K562 (cell line): ENCODE results near the gene PRODH. TPM values are rescaled to one million over a fixed set of nuclear protein-coding genes. Genes with fewer than 3 reads are reported as not detected.

Source experiments
- ATAC-seq: fragments of 200-7000 bp; cut with Tn5 transposase; 3 replicates; pipeline ENCODE4 v1.9.1; 2020; ENCODE audit warnings: moderate library complexity
- BruUV-seq: library from RNA; stranded (reverse); fragments of 400-500 nt; replicated peaks from 2 replicates; lab custom pipeline; 2021; lab: Mats Ljungman, UMichigan
- CTCF ChIA-PET: fragments of 300-600 bp; formaldehyde crosslinking; extraction: SDS; loops from one replicate; lab custom pipeline; 2021; ENCODE audit warnings: low intra/inter-chr PET ratio; lab: Yijun Ruan, JAX
- POLR2A ChIA-PET: fragments of 300-600, 350-650 bp; sonication (Branson Sonifier 250); formaldehyde crosslinking; extraction: SDS; loops from one replicate; lab custom pipeline; 2021; ENCODE audit warnings: antibody characterized with exemption, inconsistent platforms; lab: Yijun Ruan, JAX
- DNase-seq, 4 experiments: peaks; one replicate each; pipeline versions ENCODE4 v3.0.0 to v3.0.0-alpha.2; 2011 to 2018; ENCODE audit warnings: low spot score in 3 of 4, mixed read lengths in 3 of 4; ENCODE audit errors: extremely low read depth in 1 of 4
- FAIRE-seq: peaks from 2 replicates; lab custom pipeline; 2011; peaks lifted over from hg19 to GRCh38; lab: Jason Lieb, UNC
- H2AFZ ChIP-seq: 2 replicates; pipeline ENCODE4 v1.6.0; 2011; ENCODE audit warnings: low read depth, low read length, control low read depth, inconsistent platforms
- H3K27ac ChIP-seq: fragments of 200-600 bp; 3 replicates; pipeline ENCODE4 v1.8.0; 2011; ENCODE audit warnings: low read depth, mild to moderate bottlenecking, control low read depth, inconsistent platforms, low read length, moderate library complexity, mixed read lengths; ENCODE audit errors: extremely low read depth
- H3K27me3 ChIP-seq, 2 experiments: fragments of 300-600 bp in 1 of 2; 2 replicates in 1 of 2; 3 replicates in 1 of 2; pipeline versions ENCODE4 v1.6.0 to v1.8.0; 2011; ENCODE audit warnings: inconsistent platforms in 2 of 2, low read length in 2 of 2, mild to moderate bottlenecking in 1 of 2, mixed read lengths in 1 of 2, moderate library complexity in 1 of 2; ENCODE audit not compliant: control insufficient read depth in 2 of 2, insufficient read depth in 2 of 2
- H3K36me3 ChIP-seq: fragments of 300-600 bp; 3 replicates; pipeline ENCODE4 v1.8.0; 2011; ENCODE audit warnings: mild to moderate bottlenecking, low read length, inconsistent platforms; ENCODE audit not compliant: control insufficient read depth, insufficient read depth
- H3K4me1 ChIP-seq, 2 experiments: fragments of 200-600 bp in 1 of 2; replicated peaks in 1 of 2; 2 replicates in 1 of 2; 3 replicates in 1 of 2; pipeline versions ENCODE4 v1.5.1 to v1.8.0; 2011; ENCODE audit warnings: inconsistent platforms in 2 of 2, low read length in 2 of 2, mild to moderate bottlenecking in 1 of 2, mixed read lengths in 1 of 2, moderate library complexity in 1 of 2; ENCODE audit not compliant: control insufficient read depth in 2 of 2, insufficient read depth in 2 of 2
- H3K4me2 ChIP-seq: 2 replicates; pipeline ENCODE4 v1.6.1; 2011; ENCODE audit warnings: low read length, control low read depth, inconsistent platforms, mixed read lengths; ENCODE audit not compliant: insufficient read depth
- H3K4me3 ChIP-seq: fragments of 200-600 bp; sonication (generic), shearing (Covaris generic); 2 replicates; pipeline ENCODE4 v1.5.1; 2016; ENCODE audit warnings: control low read depth, inconsistent platforms
- H3K79me2 ChIP-seq: fragments of 200-600 bp; 3 replicates; pipeline ENCODE4 v1.8.0; 2011; ENCODE audit warnings: low read length, inconsistent platforms; ENCODE audit not compliant: control insufficient read depth, insufficient read depth
- H3K9ac ChIP-seq, 2 experiments: 2 replicates each; pipeline versions ENCODE4 v1.6.0 to v1.6.1; 2011; ENCODE audit warnings: low read depth in 2 of 2, low read length in 2 of 2, control low read depth in 1 of 2, inconsistent platforms in 1 of 2, mild to moderate bottlenecking in 1 of 2, mixed read lengths in 1 of 2; ENCODE audit not compliant: insufficient read depth in 1 of 2
- H3K9me1 ChIP-seq: one replicate; pipeline ENCODE4 v1.6.0; 2011; ENCODE audit warnings: inconsistent platforms, mild to moderate bottlenecking, low read length, moderate library complexity; ENCODE audit not compliant: control insufficient read depth, insufficient read depth
- H3K9me3 ChIP-seq: replicated peaks from 2 replicates; pipeline ENCODE4 v1.5.1; 2011; ENCODE audit warnings: low read depth, low read length, inconsistent platforms; ENCODE audit not compliant: control insufficient read depth, insufficient read depth
- H4K20me1 ChIP-seq: replicated peaks from 2 replicates; pipeline ENCODE4 v1.6.1; 2011; ENCODE audit warnings: low read length, inconsistent platforms, mixed read lengths; ENCODE audit not compliant: control insufficient read depth, insufficient read depth
- BRD4 ChIP-seq: fragments of 200-600 bp; sonication (generic); IDR thresholded peaks from 2 replicates; pipeline ENCODE4 v1.6.1; 2017; ENCODE audit warnings: inconsistent platforms
- CBX8 ChIP-seq: fragments of 200-600 bp; sonication (generic); IDR thresholded peaks from 2 replicates; pipeline ENCODE4 v1.6.1; 2012; ENCODE audit warnings: borderline replicate concordance, mixed run types, low read depth, mild to moderate bottlenecking, moderate library complexity, mixed read lengths, low read length, control low read depth, inconsistent platforms; ENCODE audit not compliant: poor library complexity, severe bottlenecking; ENCODE audit errors: extremely low read depth
- CHD4 ChIP-seq: fragments of 200-600 bp; sonication (generic); IDR thresholded peaks from 3 replicates; pipeline ENCODE4 v1.6.1; 2012; ENCODE audit warnings: low read depth, mild to moderate bottlenecking, mixed read lengths, low read length, inconsistent platforms; ENCODE audit not compliant: insufficient read depth, insufficient replicate concordance, poor library complexity, severe bottlenecking
- ERF ChIP-seq: fragments of 450-650 bp; formaldehyde crosslinking; IDR thresholded peaks from 2 replicates; pipeline ENCODE4 v1.4.0; 2020; ENCODE audit warnings: mild to moderate bottlenecking, mixed read lengths
- GTF2A2 ChIP-seq: IDR thresholded peaks from 2 replicates; pipeline ENCODE4 v1.6.1; 2016; ENCODE audit warnings: mild to moderate bottlenecking, missing genetic modification characterization, missing compliant biosample characterization
- HDAC8 ChIP-seq: fragments of 450-650 bp; IDR thresholded peaks from 2 replicates; pipeline ENCODE4 v1.6.1; 2016; ENCODE audit warnings: mild to moderate bottlenecking, missing genetic modification characterization, moderate library complexity, missing compliant biosample characterization
- JUNB ChIP-seq: fragments of 450-650 bp; formaldehyde crosslinking; conservative IDR thresholded peaks from 2 replicates; pipeline ENCODE4 v1.4.0; 2020; ENCODE audit warnings: mild to moderate bottlenecking
- MAFG ChIP-seq: fragments of 450-650 bp; conservative IDR thresholded peaks from 2 replicates; pipeline ENCODE4 v1.6.1; 2016; ENCODE audit warnings: missing genetic modification characterization, missing compliant biosample characterization
- MBD2 ChIP-seq: sonication (generic); IDR thresholded peaks from 2 replicates; pipeline ENCODE4 v1.6.1; 2016; ENCODE audit warnings: low read depth, borderline replicate concordance
- MCM7 ChIP-seq, 2 experiments: fragments of 450-650 bp; IDR thresholded peaks; 2 replicates each; pipeline ENCODE4 v1.6.1; 2016 to 2018
- NR0B1 ChIP-seq: fragments of 450-650 bp; IDR thresholded peaks from one replicate; pipeline ENCODE4 v1.6.1; 2018; ENCODE audit warnings: mild to moderate bottlenecking, moderate library complexity; ENCODE audit not compliant: partially characterized antibody
- NR4A1 ChIP-seq, 2 experiments: fragments of 250-450 bp in 1 of 2; fragments of 450-650 bp in 1 of 2; sonication (Bioruptor Pico) in 1 of 2; IDR thresholded peaks; 2 replicates each; pipeline versions ENCODE4 v1.4.0 to v1.6.1; 2016 to 2020; ENCODE audit warnings: mild to moderate bottlenecking in 2 of 2, missing compliant biosample characterization in 1 of 2, missing genetic modification characterization in 1 of 2, moderate library complexity in 1 of 2
- RFX7 ChIP-seq: fragments of 250-450 bp; sonication (Bioruptor Pico); IDR thresholded peaks from 2 replicates; pipeline ENCODE4 v1.5.1; 2021; ENCODE audit warnings: mild to moderate bottlenecking
- TSC22D4 ChIP-seq: fragments of 450-650 bp; IDR thresholded peaks from 2 replicates; pipeline ENCODE4 v1.6.1; 2016; ENCODE audit warnings: missing genetic modification characterization, missing biosample characterization, control low read depth
- USF1 ChIP-seq: sonication (generic); formaldehyde crosslinking; IDR thresholded peaks from 2 replicates; pipeline ENCODE4 v1.9.0; 2022; ENCODE audit warnings: mild to moderate bottlenecking, missing genetic modification reagents
- ZBTB1 ChIP-seq: sonication (generic); formaldehyde crosslinking; IDR thresholded peaks from 2 replicates; pipeline ENCODE4 v1.8.1; 2023; ENCODE audit warnings: missing genetic modification reagents, low read depth, mild to moderate bottlenecking, borderline replicate concordance
- ZFP30 ChIP-seq: fragments of 250-450 bp; sonication (Bioruptor Pico); IDR thresholded peaks from 2 replicates; pipeline ENCODE4 v1.8.0; 2022; ENCODE audit warnings: moderate library complexity, mild to moderate bottlenecking, inconsistent platforms, borderline replicate concordance
- ZNF324 ChIP-seq: fragments of 250-450 bp; sonication (Bioruptor Pico); IDR thresholded peaks from 2 replicates; pipeline ENCODE4 v1.4.0; 2020; ENCODE audit warnings: mild to moderate bottlenecking
- WGBS: fragments of 100-300 bp; shearing (Covaris generic); methylation state at CpG from one replicate; pipeline ENCODE4 v1.1.6; 2016; ENCODE audit warnings: low coverage, mixed read lengths; ENCODE audit not compliant: insufficient coverage; ENCODE audit errors: missing lambda C conversion rate; 5-methylcytosine and 5-hydroxymethylcytosine counted together
- in situ Hi-C: fragments of 300-500 bp; cut with MboI; formaldehyde crosslinking; loops from 4 replicates; pipeline ENCODE4 v1.15.0; 2018; ENCODE audit warnings: inconsistent platforms, mixed read lengths
- intact Hi-C: fragments of 100-400 bp; cut with micrococcal nuclease; formaldehyde crosslinking; loops from 2 replicates; pipeline ENCODE4 v1.14.2; 2022
- polyA plus RNA-seq, 8 experiments: library from polyadenylated mRNA; depleted of rRNA in 4 of 8; stranded (reverse) in 5 of 8; unstranded in 3 of 8; fragments of >200 nt; fragmentation: Nextera tagmentation in 2 of 8; fragmentation: Illumina TruSeq in 1 of 8; extraction: Ambion mirVana in 2 of 8; extraction: Trizol in 1 of 8; gene quantifications; 2 replicates each; pipeline versions ENCODE4 v1.2.1 to v1.2.3, GENCODE V29; 2011 to 2014; ENCODE audit warnings: inconsistent platforms in 1 of 8, missing spikeins in 1 of 8
- total RNA-seq, 7 experiments: library from RNA; depleted of rRNA in 6 of 7; stranded (reverse); fragments of >200 nt in 6 of 7; fragmentation: Illumina TruSeq in 2 of 7; extraction: Trizol in 2 of 7; gene quantifications; 2 replicates each; pipeline versions ENCODE4 v1.2.1 to v1.2.3, GENCODE V29; 2011 to 2021; ENCODE audit warnings: low replicate concordance in 1 of 7

The PRODH gene
- total and polyA plus RNA-seq, 9 of the 15 experiments (the other 6 are each of a cell fraction or from before 2014, with no cell fraction given), result 0.07 to 0.11 TPM; not detected in 7

- CTCF ChIA-PET, result no interaction called here
- ATAC-seq, result no peak
- no peak for TF ChIP-seq CBX8
- no peak for TF ChIP-seq NR0B1
- TF ChIP-seq ZBTB1, result 0 out of 2 replicates have a peak, but pooled peaks have one; percentile 33
- TF ChIP-seq USF1, result peak; percentile 46; the same call in 1 of the 2 replicates
- no peak for TF ChIP-seq ZFP30 (CRISPR knock-in tag)
- no peak for TF ChIP-seq ERF
- no peak for TF ChIP-seq MAFG
- no peak for TF ChIP-seq ZNF324 (CRISPR knock-in tag)
- TF ChIP-seq CHD4, result no peak
- TF ChIP-seq NR4A1 (CRISPR knock-in tag; IDR thresholded peaks at IDR 0.05), result no peak
- TF ChIP-seq NR4A1 (tag; IDR thresholded peaks at IDR 0.05), result no peak
- no peak for TF ChIP-seq BRD4
- TF ChIP-seq MCM7 (IDR thresholded peaks at IDR 0.05), result no peak
- no peak for TF ChIP-seq RFX7
- no peak for TF ChIP-seq MBD2
- TF ChIP-seq TSC22D4 (tag), result no peak
- TF ChIP-seq HDAC8, result no peak
- TF ChIP-seq JUNB (CRISPR knock-in tag), result no peak
- no peak for TF ChIP-seq GTF2A2 (tag)
Observed at GRCh38 chr22:18975434-18976196, 39.5 kb upstream of the PRODH start.

More at GRCh38 chr22:18975434-18976196, 39.5 kb upstream of the PRODH start:
- H3K4me2 ChIP-seq, result no peak overlapping the region
- FAIRE-seq, result no peak
- peaks cover 0 to 32% of the 10 kb centered on the region in 2 experiments; a peak in 2 of 5 replicates for H3K4me1 ChIP-seq
- H3K36me3 ChIP-seq, result no peaks in the 10 kb centered on the region
- no peak overlapping the region for H3K4me3 ChIP-seq
- peaks cover 26 to 65% of the 10 kb centered on the region in 2 experiments; a peak in 4 of 5 replicates for H3K27me3 ChIP-seq
- POLR2A ChIA-PET, result interaction anchor here (0.6 kb wide), 1 partner anchor 9 kb away, joined by 3 read pairs; no protein-coding TSS in a partner anchor
- peaks cover 2% of the 10 kb centered on the region; the same call in 1 of the 2 replicates for H3K9me3 ChIP-seq
- H3K9ac ChIP-seq, result no peak overlapping the region; a peak in 1 of 4 replicates
- H3K9me1 ChIP-seq, result no peaks in the 10 kb centered on the region
- in situ Hi-C loops (loop anchor here (25.0 kb wide), 1 partner anchor 188 kb away; no protein-coding TSS in a partner anchor), intact Hi-C loops (no loop called here)
- WGBS, result 2% methylated on average over 16 of the region's 16 CpGs
- no peaks in the 10 kb centered on the region for H3K79me2 ChIP-seq
- H2AFZ ChIP-seq, result no peak overlapping the region
- peaks cover 12% of the 10 kb centered on the region for H4K20me1 ChIP-seq
- BruUV-seq, result no TSS peak
- no peak for DNase-seq
- H3K27ac ChIP-seq, result no peak overlapping the region
